Activated CD4-positive, alpha-beta memory T cell treated with anti-CD3 and anti-CD28 coated beads for 36 hours (primary cell): ENCODE measurements around the gene NTM. TPM values are rescaled to one million over a fixed set of nuclear protein-coding genes. Genes with fewer than 3 reads are reported as not detected.

Experiments
- CTCF ChIA-PET: fragments of 350-600 bp; sonication (Branson Sonifier 250); formaldehyde crosslinking; loops from one replicate; lab custom pipeline; 2021; ENCODE audit warnings: antibody characterized with exemption, inconsistent platforms; lab: Charles Lee
- POLR2A ChIA-PET: fragments of 350-600 bp; sonication (Branson Sonifier 250); formaldehyde crosslinking; loops from one replicate; lab custom pipeline; 2021; ENCODE audit warnings: antibody characterized with exemption; lab: Charles Lee
- DNase-seq: peaks from one replicate; pipeline ENCODE4 v3.0.0-alpha.2; 2020
- H3K27ac Mint-ChIP-seq: one replicate; pipeline ENCODE4 v1.8.0; 2021; ENCODE audit warnings: mixed read lengths
- H3K27me3 Mint-ChIP-seq: one replicate; pipeline ENCODE4 v1.8.0; 2021; ENCODE audit warnings: mixed read lengths
- H3K36me3 Mint-ChIP-seq: one replicate; pipeline ENCODE4 v1.8.0; 2021; ENCODE audit warnings: mixed read lengths
- H3K4me1 Mint-ChIP-seq: one replicate; pipeline ENCODE4 v1.8.0; 2021; ENCODE audit warnings: low read depth, mixed read lengths
- H3K4me3 Mint-ChIP-seq: one replicate; pipeline ENCODE4 v1.8.0; 2021; ENCODE audit warnings: mild to moderate bottlenecking, mixed read lengths
- H3K9me3 Mint-ChIP-seq: one replicate; pipeline ENCODE4 v1.8.0; 2021; ENCODE audit warnings: mixed read lengths
- intact Hi-C: fragments of 100-400 bp; cut with micrococcal nuclease; formaldehyde crosslinking; loops from one replicate; pipeline ENCODE4 v1.15.1; 2023
- total RNA-seq, 2 experiments: library from RNA; stranded (reverse); gene quantifications; one replicate each; pipeline ENCODE4 v1.2.3, GENCODE V29; 2021

NTM gene
- total RNA-seq, 2 experiments from 2014 or later = not detected

DNA sequence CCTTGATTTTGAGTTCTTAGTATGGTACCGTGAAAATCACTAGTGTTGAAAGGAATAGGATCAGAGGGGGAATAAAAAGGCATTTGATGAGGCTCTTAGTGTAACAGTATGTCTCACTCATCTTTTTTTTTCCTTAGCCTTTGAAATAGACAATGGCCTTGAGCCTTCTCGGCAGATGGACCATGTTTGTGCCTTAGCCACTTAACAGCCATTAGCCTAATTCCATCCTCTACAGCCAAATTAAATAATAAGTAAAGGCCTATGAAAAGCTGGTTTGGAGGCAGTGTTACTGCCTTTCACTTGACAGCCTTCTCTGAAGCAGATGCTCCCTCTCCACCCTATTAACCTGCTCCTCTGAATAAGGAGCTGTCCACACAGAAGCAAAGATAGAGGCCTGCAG, 580.7 kb downstream of the NTM start:
- ChIA-PET CTCF (no interaction called here), POLR2A (interaction anchor here (0.6 kb wide), 1 partner anchor 9 kb away, joined by 3 read pairs; no protein-coding TSS in a partner anchor)
- no peaks in the 10 kb centered on the region for H3K9me3 Mint-ChIP-seq
- no peaks in the 10 kb centered on the region for H3K36me3 Mint-ChIP-seq
- no peak overlapping the region for H3K27ac Mint-ChIP-seq
- no peaks in the 10 kb centered on the region for H3K4me1 Mint-ChIP-seq
- no peak for DNase-seq
- no peak overlapping the region for H3K4me3 Mint-ChIP-seq
- intact Hi-C loops = no loop called here
- H3K27me3 Mint-ChIP-seq = no peaks in the 10 kb centered on the region

DNA sequence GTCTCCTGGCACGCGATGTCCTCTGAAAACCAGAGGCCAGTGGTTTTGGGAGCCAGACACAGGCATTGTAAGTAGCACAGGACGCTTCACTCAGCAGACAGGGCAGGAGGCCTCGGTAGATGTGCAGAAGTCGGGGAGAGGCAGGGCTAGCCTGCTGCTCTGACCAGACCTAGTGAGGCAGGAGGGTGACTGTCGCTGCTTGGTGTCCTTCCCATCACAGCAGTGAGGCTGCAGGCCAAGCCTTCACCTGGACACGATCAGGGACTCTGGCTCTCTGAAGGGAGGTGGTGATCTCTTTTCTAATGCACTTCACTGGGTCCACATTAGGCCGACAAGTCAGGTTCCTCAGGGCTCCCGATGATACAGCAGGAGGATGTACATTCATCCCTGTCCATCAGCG, 583.7 kb downstream of the NTM start:
- no peaks in the 10 kb centered on the region for H3K4me1 Mint-ChIP-seq
- H3K27me3 Mint-ChIP-seq = no peaks in the 10 kb centered on the region
- CTCF ChIA-PET = no interaction called here

DNA sequence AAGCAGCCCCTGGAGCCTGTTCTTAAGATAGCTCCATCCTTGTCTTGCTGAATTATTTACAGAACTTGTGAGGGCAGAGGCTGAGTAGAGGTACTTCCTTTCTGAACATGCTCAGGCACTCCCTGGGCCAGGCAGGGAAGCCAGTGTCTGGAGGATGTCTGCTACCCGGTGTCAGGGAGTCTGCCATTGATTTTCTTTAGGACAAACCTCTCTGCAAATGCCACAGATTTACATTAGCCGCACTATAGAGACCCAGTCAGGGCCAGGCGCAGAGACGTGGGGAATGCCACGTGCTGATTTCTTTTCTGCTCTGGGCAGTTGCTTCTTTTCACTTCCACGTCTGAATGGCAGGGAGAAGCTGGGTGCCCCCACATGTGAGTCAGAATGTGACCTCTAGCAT, 585.5 kb downstream of the NTM start:
- Mint-ChIP-seq H3K9me3 (no peaks in the 10 kb centered on the region), H3K36me3 (no peaks in the 10 kb centered on the region), H3K27me3 (no peaks in the 10 kb centered on the region), H3K4me1 (no peaks in the 10 kb centered on the region), H3K27ac (no peak overlapping the region), H3K4me3 (no peak overlapping the region)
- POLR2A ChIA-PET = no interaction called here
- CTCF ChIA-PET = no interaction called here
- DNase-seq = no peak
- intact Hi-C loops = no loop called here

More for the DNA sequence above, 583.7 kb downstream of the NTM start:
- Mint-ChIP-seq H3K9me3 (no peaks in the 10 kb centered on the region), H3K36me3 (no peaks in the 10 kb centered on the region), H3K4me3 (no peak overlapping the region), H3K27ac (no peak overlapping the region)
- POLR2A ChIA-PET = no interaction called here
- DNase-seq = no peak
- intact Hi-C loops = no loop called here

DNA sequence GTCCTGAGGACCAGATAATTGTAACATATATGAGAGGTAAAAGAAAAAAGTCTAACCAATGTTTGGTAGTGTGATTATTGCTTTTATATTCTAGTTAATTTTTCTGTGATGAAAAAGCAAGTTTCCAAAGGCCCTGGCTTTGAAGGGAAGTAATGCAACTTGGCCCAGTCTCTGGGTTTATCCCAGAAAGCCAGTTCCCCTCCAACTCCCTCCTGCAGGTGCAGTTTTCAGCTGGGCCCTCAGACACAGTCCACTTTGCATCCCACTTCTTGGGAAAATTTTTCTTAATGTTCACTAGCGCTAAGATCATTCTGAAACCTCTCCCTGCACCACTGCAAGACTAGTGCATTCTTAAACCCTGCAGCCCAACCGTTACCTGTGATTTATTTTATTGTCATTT, 586.8 kb downstream of the NTM start:
- CTCF ChIA-PET = no interaction called here
- H3K4me1 Mint-ChIP-seq = no peaks in the 10 kb centered on the region
- H3K36me3 Mint-ChIP-seq = no peaks in the 10 kb centered on the region
- H3K9me3 Mint-ChIP-seq = no peaks in the 10 kb centered on the region
- no peak overlapping the region for H3K27ac Mint-ChIP-seq
- H3K27me3 Mint-ChIP-seq = no peaks in the 10 kb centered on the region
- no peak overlapping the region for H3K4me3 Mint-ChIP-seq
- no peak for DNase-seq
- intact Hi-C loops = no loop called here
- POLR2A ChIA-PET = no interaction called here

DNA sequence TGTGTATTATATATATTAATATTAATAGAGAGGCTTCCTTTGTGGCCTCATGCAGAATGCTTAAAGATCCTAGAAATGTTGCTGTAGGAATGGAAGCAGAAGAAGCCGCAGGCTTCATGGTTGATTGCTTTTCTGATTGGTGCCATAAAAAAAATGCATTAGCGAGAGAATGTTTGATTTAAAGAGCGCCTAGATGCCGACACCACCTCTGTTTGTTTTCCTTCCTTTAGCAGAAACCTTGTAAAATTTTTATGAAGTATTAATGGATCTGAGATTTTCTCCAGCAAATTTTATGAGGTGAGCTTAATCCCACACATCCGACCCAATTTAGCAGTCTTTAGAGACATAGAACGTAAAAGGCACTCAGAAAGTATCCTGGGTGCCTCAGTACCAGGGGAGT, 587.5 kb downstream of the NTM start:
- H3K4me1 Mint-ChIP-seq = no peaks in the 10 kb centered on the region
- intact Hi-C loops = no loop called here
- no peaks in the 10 kb centered on the region for H3K36me3 Mint-ChIP-seq
- H3K27me3 Mint-ChIP-seq = no peaks in the 10 kb centered on the region
- ChIA-PET POLR2A (no interaction called here), CTCF (no interaction called here)
- no peak for DNase-seq
- no peak overlapping the region for H3K4me3 Mint-ChIP-seq
- no peaks in the 10 kb centered on the region for H3K9me3 Mint-ChIP-seq
- no peak overlapping the region for H3K27ac Mint-ChIP-seq

DNA sequence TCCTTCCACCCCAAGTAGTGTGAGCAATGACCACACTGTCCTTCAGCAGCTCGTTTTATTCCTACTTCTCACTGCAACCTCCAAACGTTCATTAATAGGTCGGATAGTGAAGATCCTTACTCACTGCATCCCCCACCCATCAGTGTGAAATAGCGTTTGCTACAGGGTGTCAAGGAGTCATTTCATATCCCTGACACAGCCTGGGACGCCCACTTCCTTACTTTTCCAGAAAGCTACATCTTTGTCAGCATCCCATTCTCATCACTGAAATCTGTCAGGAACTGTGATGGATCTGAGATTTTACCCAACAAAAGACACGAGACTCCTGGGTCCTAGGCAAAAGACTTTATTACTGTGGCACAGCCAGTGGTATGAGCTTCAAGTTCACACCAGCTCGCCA, 592.4 kb downstream of the NTM start:
- intact Hi-C loops = no loop called here
- Mint-ChIP-seq H3K9me3 (no peaks in the 10 kb centered on the region), H3K4me3 (no peak overlapping the region), H3K36me3 (no peaks in the 10 kb centered on the region), H3K27ac (no peak overlapping the region), H3K4me1 (no peaks in the 10 kb centered on the region), H3K27me3 (no peaks in the 10 kb centered on the region)
- DNase-seq = no peak
- ChIA-PET POLR2A (no interaction called here), CTCF (no interaction called here)

DNA sequence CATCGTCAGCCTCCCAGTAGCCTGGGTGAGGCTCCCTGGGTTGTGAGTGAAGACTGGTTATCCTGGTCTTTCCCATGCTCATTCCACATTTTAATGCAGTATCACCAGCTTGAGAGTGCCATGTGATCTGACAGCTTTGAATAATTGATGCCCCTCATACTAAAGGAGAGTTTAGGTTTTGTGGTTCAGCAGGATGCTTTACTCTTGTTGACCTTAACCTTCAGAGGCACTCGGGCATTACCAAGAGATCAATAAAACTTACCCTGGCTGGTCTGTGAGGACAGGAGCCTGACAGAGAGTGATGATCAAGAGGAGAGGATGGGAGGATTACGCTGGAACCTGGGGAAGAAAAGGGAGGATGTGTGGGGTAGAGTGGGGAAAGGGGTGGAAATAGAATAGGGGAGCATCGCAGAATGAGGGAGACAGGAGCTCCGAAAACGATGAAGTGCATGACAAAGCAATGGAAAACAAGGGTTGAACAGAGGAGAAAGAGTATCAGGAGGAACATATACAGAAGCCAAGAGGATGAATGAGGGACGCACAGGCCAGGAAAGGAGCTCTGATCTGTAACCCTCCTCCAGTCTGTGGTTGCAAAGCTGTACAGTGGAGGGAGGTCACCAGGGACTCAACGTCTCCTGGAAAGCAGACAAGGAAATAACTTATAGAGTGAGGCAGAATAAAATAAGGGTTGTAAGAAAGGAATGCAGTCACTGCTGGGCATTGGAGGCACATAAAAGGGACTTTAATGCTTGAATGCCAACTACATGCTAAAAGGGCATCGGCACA, 594.5 kb downstream of the NTM start:
- Mint-ChIP-seq H3K36me3 (no peaks in the 10 kb centered on the region), H3K27me3 (no peaks in the 10 kb centered on the region), H3K4me3 (no peak overlapping the region), H3K4me1 (no peaks in the 10 kb centered on the region), H3K27ac (no peak overlapping the region), H3K9me3 (no peaks in the 10 kb centered on the region)
- intact Hi-C loops = no loop called here
- no peak for DNase-seq
- CTCF ChIA-PET = no interaction called here
- POLR2A ChIA-PET = no interaction called here

DNA sequence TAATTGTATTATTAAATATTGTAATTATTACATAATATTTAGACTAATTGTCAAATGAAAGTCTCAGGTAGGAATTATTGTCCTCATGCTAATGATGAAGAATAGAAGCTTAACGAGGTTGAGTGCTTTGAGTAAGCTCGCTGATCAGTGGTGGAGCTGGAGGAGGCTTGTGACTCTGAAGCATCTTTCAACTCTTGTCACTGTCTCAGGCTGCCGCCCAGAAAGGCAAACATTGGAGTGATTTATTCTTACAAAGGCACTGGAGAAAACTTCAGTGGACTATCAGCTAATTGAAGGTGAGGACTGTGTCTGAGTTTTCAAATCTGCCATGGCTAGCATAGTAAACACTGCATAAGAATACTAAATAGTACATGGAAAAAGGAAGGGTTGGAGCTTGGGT, 595.1 kb downstream of the NTM start:
- Mint-ChIP-seq H3K4me1 (no peaks in the 10 kb centered on the region), H3K4me3 (no peak overlapping the region), H3K36me3 (no peaks in the 10 kb centered on the region), H3K9me3 (no peaks in the 10 kb centered on the region), H3K27ac (no peak overlapping the region), H3K27me3 (no peaks in the 10 kb centered on the region)
- no peak for DNase-seq
- ChIA-PET POLR2A (no interaction called here), CTCF (no interaction called here)
- intact Hi-C loops = no loop called here

DNA sequence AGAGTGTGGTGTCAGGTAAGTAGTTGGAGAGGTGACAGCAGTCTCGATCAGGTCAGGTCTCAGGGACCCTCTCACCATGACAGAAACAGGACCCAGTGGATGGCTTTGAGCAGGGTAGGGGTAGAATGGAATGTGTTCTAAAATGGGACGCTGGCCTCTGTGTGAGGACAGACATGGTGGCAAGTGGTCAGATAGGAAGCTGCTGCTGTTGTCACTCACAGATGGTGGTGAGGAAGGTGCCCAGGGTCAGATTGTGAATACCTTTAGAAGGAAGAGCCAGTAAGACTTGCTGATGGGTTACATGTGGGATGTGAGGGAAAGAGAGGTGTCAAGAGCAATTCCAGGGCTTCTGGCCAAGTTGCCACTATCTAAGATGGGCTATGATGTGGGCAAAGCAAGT, 596.3 kb downstream of the NTM start:
- CTCF ChIA-PET = no interaction called here
- POLR2A ChIA-PET = no interaction called here
- no peak overlapping the region for H3K4me3 Mint-ChIP-seq
- intact Hi-C loops = no loop called here
- H3K27me3 Mint-ChIP-seq = no peaks in the 10 kb centered on the region
- H3K27ac Mint-ChIP-seq = no peak overlapping the region
- H3K4me1 Mint-ChIP-seq = no peaks in the 10 kb centered on the region
- no peaks in the 10 kb centered on the region for H3K9me3 Mint-ChIP-seq
- H3K36me3 Mint-ChIP-seq = no peaks in the 10 kb centered on the region
- no peak for DNase-seq

DNA sequence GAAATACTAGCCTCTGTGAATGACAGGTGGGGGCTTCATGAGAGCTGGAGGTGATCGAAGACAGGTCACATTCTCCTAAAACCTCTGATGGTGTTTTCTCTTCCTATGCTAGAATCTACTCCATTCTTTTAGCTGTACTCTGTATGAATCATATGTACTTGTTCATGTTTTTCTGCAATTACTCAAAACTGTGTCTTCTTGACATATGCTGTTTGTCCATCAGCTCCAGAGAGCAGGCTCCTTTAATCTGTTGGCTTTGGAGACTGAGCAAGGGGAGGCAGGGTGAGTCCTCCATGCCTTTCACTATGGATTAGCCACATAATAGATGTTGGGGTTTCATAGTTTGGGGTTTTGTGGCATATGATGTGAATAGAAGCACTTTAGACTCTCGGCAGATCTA, 598.8 kb downstream of the NTM start:
- POLR2A ChIA-PET = no interaction called here
- CTCF ChIA-PET = no interaction called here
- no peaks in the 10 kb centered on the region for H3K27me3 Mint-ChIP-seq
- H3K4me3 Mint-ChIP-seq = no peak overlapping the region
- H3K9me3 Mint-ChIP-seq = no peaks in the 10 kb centered on the region
- no peaks in the 10 kb centered on the region for H3K36me3 Mint-ChIP-seq
- no peak overlapping the region for H3K27ac Mint-ChIP-seq
- intact Hi-C loops = no loop called here
- no peak for DNase-seq
- no peaks in the 10 kb centered on the region for H3K4me1 Mint-ChIP-seq

DNA sequence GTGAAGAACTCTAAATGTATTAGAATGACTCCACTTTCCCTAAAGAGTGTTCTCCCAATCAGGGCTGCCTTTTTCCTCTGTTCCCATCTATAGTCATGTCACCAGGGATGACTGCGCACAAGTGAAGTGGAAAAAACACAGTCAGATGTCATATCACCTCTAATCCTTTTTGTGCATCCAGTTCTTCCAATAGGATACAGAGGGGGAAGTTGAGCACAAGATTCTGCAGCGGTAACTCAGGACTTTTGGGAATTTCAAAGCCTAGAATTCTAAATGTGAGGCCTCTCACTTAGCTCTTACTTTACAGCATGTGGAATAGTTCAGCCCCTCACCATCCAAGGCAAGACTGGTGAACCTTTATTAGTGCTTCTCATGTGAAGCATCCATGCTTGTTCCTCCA, 602.6 kb downstream of the NTM start:
- Mint-ChIP-seq H3K9me3 (no peaks in the 10 kb centered on the region), H3K4me1 (no peaks in the 10 kb centered on the region), H3K27ac (no peak overlapping the region), H3K27me3 (no peaks in the 10 kb centered on the region), H3K36me3 (no peaks in the 10 kb centered on the region), H3K4me3 (no peak overlapping the region)
- no peak for DNase-seq
- POLR2A ChIA-PET = no interaction called here
- intact Hi-C loops = no loop called here
- CTCF ChIA-PET = no interaction called here

DNA sequence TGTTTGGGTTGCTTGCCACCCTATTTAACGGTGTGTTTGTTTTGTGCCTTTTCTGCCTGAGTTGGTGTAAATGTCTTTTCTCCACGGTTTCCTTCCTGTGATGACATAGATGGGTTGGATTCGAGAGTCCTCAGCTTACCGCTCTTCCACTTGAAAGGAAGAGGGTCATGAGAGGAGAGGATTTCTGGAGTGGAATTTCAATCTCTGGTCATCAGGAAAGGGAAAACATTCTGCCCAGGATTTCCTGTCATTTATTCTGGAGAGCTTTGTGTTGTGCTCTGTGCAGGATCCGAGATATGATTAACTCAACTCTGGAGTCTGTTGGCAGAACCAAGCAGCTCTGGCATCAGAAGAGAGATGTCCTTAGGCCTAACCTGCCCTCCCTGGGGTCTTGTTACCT, 605.2 kb downstream of the NTM start:
- intact Hi-C loops = no loop called here
- no peak for DNase-seq
- H3K36me3 Mint-ChIP-seq = no peaks in the 10 kb centered on the region
- H3K27me3 Mint-ChIP-seq = no peaks in the 10 kb centered on the region
- H3K4me3 Mint-ChIP-seq = no peak overlapping the region
- no peaks in the 10 kb centered on the region for H3K4me1 Mint-ChIP-seq
- POLR2A ChIA-PET = no interaction called here
- H3K27ac Mint-ChIP-seq = no peak overlapping the region
- no peaks in the 10 kb centered on the region for H3K9me3 Mint-ChIP-seq
- CTCF ChIA-PET = no interaction called here

DNA sequence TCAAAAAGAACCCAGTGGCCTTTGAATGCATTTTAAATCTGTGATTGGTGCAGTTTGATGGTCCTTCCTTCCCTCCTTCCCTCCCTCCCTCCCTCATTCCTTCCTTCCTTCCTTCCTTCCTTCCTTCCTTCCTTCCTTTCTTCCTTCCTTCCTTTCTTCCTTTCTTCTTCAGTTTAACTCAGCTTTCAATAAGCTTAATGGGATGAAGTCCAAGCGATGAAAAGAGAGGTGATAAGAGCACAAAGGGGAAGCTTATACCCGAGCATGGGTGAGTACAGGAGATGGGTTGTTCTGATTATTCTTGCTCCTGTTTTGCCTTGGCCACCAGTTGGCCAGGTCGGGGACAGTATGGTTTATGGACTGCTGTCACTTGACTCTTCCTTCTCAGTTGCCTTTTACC, 605.6 kb downstream of the NTM start:
- intact Hi-C loops = no loop called here
- Mint-ChIP-seq H3K9me3 (no peaks in the 10 kb centered on the region), H3K36me3 (no peaks in the 10 kb centered on the region), H3K27ac (no peak overlapping the region), H3K4me3 (no peak overlapping the region), H3K4me1 (no peaks in the 10 kb centered on the region), H3K27me3 (no peaks in the 10 kb centered on the region)
- DNase-seq = no peak
- ChIA-PET POLR2A (no interaction called here), CTCF (no interaction called here)
